NCI-H187 (cell line): ENCODE data around the gene VAMP3.

Experiments
- DNase-seq, 2 experiments: peaks; one replicate each; lab custom pipeline; 2025; lab: John Stamatoyannopoulos, UW

VAMP3 gene

GRCh38 chr1:7813677-7814373 lies 42.7 kb downstream of the VAMP3 start:
- DNase-seq, result no peak

DNA sequence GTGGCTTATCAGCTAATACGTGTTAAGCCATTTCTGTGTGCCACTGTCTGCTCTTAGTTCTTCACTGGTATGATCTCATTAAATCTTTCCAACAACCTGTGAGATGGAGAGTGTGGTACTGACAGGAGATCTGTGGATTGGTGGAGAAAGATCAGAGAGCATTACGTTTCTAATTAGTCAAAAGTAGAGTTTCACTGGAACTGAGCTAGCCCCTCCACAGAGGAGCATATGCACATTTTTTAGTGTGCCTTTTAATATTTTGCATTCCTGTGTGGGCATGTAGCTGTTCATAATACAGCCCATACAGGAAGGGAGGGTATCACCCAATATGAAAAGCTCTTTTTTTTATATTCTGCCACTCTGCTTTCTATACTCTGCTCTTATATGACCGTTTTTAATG lies 50.2 kb downstream of the VAMP3 start:
- DNase-seq, result no peak

DNA sequence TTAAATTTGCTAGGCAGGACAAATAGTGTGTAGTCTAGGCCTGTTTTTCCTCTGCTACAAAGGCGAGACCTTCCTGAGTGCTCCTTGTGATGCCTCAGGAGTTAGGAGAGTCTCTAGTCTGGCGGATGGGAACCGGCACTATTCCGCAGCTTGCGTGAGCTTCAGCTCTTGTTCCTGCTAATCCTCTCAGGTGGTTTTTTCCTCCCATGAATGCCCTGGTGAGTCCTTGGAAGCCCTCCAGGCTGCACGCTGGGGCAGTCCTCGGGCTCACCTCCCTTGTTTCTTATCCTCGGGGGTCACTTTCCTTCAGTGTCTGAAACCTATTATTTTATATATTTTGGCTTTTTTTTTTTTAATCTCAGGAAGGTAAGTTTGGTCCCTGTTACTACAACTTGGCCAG lies 53.6 kb downstream of the VAMP3 start:
- DNase-seq, result no peak

DNA sequence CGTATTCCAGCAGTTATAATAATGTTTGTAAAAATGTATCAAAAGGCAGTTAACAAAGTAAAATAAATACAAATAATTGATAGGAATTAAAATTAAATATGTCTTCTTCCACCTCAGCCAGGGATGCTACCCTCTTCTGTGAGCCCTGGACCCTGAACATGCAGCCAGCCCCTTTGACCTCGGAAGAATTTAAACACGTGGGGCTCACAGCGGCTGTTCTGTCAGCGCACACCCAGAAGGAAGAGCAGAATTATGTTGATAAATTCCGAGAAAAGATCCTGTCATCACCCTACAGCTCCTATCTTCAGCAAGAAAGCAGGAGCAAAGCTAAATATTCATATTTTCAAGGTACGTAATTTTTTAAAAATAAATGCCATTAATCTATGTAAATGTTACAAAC lies 55.3 kb downstream of the VAMP3 start:
- DNase-seq, result no peak

DNA sequence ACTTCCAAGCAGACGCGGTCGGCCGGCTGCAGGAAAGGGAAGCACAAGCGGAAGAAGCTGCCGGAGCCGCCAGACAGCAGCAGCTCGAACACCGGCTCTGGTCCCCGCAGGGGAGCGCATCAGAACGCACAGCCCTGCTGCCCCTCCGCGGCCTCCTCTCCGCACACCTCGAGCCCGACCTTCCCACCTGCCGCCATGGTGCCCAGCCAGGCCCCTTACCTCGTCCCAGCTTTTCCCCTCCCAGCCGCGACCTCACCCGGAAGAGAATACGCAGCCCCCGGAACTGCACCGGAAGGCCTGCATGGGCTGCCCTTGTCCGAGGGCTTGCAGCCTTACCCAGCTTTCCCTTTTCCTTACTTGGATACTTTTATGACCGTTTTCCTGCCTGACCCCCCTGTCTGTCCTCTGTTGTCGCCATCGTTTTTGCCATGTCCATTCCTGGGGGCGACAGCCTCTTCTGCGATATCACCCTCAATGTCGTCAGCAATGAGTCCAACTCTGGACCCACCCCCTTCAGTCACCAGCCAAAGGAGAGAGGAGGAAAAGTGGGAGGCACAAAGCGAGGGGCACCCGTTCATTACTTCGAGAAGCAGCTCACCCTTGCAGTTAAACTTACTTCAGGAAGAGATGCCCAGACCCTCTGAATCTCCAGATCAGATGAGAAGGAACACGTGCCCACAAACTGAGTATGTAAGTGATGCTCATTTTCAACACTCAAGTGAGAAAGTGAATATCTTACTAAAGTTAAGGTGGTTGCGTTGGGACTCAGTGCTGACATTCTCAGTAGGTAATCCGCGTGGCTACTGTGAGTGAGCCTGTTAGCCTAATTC lies 56.2 kb downstream of the VAMP3 start:
- no peak for DNase-seq
